ENCODE data around the gene FERMT3.

Gene FERMT3

DNA sequence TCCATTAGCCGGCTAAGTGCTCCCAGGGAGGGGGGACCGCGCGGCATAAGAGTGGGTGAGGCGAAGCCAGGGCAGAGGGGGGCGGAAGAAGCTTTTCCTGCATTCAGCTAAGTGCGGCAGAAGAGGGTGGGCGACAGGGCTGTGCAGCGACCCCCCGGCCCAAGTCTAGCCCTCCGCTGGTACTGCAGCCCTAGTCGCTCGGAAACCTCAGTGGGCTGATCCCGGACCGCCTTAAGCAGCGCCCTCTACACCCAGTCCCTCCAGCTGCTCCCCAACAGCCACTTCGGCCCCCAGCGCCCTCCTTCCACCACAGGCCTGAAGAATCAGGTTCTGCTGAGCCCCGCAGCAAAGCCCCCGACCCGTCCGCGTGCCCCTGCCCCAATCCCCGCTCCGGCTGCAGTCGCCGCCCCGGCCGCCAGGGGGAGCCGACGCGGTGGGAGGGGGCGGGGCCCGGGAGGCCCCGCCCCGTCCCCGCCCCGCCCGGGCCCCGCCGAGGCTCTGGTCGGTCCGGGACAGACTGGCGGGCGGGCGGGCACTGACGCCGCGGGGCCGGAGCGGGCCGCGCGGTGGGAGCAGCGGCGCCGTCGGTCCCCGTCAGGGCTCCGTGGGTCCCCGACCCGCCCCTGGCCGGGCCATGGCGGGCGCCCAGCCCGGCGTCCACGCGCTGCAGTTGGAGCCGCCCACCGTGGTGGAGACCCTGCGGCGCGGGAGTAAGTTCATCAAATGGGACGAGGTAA lies 44.7 kb downstream of the FERMT3 start, which contains the start of gene PLCB3:
TSS of gene PLCB3 (plus strand) at position 515 of the 737 bp plus-strand sequence. CDS start at position 635, 120 bp downstream.
- DNase-seq = peak; percentile 25 to 46

DNA sequence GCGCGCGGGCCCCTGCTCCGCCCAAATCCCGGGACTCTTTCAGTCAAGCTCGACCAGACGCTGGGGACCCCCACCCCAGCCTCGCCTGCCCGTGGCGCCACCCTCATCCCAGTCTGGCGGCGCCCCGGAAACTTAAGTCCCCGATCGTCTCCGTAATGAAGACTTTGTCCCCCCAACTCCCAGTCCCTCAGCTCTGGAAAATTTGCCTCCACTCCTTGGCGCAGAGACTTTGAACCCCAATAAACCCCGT lies 45.2 kb downstream of the FERMT3 start:
- no peak for DNase-seq

DNA sequence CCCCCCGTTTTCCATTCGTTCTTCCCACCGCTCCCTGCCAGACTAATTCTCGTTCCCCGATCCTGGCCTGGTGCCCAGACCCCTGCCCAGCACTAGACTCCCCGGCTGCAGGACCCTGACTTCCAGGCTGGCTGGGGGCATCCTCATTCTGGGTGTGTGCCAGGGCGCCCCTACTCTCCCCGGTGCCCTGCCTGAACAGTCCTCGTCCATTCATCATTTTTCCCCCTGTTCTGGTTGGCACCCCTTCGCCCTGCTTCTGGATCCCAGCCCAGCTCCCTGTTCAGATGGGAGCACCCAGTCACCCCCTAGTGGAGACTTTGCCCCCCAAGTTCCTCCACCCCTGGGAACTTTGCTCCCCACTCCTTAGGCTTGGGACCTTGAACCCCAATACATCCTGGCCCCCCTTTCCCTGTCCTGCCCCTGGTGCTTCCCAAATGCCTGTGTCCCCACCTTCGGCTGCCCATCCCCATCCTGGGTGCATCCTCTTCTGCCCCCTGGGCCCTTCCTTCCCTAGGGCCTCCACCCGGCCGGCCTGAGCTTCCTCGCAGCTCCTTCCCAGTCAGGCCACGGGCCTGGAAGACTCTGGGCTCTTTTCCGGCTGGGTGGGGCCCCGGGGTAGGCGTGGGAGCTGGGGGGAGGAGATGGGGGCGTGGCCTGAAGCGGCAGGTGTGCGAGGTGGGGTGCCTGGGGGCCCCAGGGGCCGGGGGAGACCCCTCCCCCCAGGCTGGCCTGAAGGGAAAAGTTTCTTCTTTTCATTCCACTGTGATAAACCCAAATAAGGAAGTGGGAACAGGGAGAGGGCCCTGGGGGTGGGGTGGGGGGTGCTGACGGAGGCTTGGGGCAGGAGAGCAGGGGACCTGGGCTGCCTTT lies 45.7 kb downstream of the FERMT3 start:
- DNase-seq = no peak

DNA sequence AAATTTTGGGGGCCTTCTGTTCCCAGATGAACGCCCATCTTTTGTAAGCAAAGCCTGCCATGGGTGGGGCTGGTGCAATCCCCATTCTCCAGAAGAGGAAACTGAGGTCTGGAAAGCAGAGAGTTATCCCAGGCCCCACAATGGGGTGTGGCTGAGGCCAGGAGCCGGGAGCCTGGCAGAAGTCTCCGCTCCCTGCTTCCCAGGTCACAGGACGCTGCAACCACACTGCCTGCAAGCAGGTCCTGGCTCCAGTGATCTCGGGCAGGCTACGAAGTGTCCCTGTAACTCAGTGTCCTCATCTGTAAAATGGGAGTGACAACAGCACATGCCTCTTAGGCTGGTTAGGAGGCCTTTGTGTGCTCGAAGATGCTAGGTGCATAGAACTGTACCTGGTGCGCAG lies 46.5 kb downstream of the FERMT3 start:
- DNase-seq = no peak

DNA sequence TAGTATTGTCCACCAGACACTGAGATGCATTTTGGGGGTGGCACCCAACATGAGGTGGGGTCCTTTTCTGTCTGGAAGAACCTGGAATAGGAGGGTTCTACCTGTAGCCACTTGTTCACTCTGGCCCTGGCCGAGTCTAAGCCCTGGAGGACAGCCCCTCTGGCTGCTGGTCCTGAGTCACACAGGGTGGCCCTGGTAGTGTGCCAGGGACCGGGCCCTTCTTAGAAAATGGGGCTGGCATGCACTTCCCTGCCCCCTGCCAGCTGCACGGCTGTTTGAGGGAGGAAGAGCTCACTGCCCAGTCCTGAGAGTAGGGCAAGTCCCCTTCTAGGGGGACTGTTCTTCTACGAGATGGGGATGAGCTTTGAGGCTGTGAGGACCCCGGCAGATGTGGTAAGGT lies 47.0 kb downstream of the FERMT3 start:
- DNase-seq = no peak

DNA sequence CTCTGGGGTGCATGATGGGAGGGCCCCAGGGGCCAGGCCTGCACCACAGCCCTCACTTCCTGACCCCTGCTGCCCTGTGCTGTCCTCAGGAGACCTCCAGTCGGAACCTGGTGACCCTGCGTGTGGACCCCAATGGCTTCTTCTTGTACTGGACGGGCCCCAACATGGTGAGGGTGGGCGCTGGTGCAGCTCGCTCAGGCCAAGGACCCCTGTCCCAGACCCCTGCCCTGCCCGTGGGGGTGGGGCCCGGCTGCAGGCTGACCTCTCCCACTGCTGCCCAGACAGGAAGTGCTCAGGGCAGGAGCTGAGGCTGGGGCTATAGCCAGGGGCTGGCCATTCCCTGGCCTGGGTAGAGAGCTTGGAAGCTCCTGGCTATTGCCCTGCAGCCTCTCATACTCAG lies 47.8 kb downstream of the FERMT3 start:
- DNase-seq = no peak

DNA sequence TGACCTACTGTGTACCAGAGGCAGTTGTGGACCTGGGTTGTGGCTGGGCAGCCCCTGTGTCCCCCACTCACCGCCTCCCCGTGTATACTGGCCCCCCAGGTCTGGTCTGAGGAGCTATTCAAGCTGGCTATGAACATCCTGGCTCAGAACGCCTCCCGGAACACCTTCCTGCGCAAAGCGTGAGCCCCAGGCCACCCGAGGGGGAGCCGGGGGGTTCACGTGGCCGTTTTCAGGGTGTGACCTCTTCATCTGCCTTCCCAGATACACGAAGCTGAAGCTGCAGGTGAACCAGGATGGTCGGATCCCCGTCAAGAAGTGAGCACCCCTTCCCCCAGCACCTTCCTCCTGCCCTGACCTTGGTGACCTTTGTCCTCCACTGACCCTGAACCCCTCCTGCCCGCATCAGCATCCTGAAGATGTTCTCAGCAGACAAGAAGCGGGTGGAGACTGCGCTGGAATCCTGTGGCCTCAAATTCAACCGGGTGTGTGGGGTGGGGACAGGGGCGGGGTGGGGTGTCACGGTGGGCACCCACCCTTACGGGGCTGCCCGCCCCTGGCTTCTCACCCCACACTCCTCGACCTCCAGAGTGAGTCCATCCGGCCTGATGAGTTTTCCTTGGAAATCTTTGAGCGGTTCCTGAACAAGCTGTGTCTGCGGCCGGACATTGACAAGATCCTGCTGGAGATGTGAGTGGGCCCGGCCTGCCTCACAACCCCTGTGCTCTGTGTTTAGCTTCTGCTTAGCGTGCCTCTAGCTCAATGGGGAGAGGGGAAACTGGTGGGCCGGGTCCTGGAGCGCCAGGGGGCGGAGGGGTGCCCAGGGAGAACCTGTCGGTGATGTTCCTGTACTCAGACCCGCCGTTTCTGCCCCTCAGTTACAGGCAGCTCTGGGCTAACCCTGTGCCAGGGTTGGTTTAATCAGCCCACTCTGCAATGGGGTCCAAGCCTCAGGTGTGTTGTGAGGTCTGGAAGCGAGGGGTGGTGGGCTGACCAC lies 48.9 kb downstream of the FERMT3 start:
- no peak for DNase-seq

DNA sequence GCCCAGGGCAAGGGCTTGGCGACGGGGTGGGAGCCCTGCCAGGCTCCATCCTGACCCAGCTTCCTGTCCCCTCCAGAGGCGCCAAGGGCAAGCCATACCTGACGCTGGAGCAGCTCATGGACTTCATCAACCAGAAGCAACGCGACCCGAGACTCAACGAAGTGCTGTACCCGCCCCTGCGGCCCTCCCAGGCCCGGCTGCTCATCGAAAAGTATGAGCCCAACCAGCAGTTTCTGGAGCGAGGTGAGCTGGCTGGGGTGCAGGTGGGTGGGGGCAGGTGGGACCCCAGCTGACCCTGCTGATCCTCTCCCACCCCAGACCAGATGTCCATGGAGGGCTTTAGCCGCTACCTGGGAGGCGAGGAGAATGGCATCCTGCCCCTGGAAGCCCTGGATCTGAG lies 49.8 kb downstream of the FERMT3 start:
- no peak for DNase-seq

DNA sequence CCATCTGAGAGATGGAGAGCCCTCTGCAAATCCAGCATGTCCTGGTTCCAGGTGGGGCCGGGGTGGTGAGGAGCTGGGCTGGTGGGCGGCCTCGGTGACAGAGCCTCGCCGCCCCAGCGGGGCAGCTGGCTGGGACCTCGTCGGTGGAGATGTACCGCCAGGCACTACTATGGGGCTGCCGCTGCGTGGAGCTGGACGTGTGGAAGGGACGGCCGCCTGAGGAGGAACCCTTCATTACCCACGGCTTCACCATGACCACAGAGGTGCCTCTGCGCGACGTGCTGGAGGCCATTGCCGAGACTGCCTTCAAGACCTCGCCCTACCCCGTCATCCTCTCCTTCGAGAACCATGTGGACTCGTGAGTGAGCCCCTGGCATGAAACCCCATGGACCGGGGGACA lies 51.8 kb downstream of the FERMT3 start:
- no peak for DNase-seq

DNA sequence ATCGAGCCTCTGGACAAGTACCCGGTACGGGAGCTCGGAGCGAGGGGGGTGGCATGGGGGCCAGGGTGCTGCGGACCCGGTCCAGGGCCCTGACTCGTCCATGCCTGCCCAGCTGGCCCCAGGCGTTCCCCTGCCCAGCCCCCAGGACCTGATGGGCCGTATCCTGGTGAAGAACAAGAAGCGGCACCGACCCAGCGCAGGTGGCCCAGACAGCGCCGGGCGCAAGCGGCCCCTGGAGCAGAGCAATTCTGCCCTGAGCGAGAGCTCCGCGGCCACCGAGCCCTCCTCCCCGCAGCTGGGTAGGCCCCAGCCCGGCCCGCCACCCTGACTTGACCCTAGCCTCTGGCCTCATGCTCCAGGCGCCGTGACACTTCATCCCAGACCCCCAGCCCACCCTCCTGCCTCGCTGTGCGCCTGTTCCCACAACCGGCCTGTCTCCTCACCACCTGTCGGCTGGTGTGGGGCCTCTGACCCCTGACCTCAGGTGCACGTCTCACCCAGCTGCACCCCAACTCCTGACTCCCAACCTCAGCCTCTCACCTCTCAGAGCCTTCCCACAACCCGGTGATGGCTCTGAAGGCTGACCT lies 52.5 kb downstream of the FERMT3 start:
- DNase-seq = no peak

DNA sequence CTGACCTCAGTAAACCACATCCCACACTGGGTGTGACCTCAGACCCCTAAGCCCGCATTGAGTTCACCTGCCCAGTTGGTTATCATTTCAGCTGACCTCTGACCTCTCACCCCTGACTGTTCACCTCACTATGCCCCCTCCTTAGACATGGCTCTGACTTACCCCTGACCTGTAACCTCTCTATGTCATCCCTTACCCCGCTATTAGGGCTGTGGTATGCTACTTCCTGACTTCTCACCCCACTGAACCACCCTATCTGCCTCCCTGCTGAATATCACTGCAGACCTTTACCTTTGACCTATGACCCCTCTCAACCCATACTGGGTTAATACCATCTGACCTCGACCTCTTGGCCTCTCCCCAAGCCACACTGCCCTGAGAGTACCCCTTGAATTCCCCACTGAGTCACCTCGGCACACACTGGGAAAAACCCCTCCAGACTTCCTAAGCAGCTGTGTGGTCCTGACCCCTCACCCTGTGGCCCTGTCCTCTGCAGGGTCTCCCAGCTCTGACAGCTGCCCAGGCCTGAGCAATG lies 53.1 kb downstream of the FERMT3 start:
- DNase-seq = no peak

DNA sequence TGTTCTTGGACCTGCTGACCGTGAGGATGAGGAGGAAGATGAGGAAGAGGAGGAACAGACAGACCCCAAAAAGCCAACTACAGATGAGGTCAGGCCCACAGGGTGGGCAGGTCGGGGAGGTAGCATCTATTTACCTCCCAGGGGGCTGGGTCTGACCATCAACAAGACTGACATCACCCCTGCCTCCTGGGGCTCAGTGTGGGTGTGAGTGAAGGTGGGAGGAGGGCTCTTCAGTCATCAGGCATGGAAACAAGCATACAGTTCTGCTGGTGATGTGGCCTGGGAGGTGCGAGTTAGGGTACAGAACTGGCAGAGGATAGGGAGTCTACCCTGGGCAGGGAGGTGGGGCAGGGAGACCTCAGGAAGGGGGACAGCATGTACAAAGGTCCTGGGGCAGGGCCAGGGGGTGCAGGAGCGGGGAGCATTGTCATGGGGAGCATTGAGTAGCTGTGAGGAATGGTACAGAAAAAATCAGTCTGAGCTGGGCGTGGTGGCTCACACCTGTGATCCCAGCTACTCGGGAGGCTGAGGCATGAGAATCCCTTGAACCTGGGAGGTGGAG lies 53.7 kb downstream of the FERMT3 start:
- DNase-seq = no peak

DNA sequence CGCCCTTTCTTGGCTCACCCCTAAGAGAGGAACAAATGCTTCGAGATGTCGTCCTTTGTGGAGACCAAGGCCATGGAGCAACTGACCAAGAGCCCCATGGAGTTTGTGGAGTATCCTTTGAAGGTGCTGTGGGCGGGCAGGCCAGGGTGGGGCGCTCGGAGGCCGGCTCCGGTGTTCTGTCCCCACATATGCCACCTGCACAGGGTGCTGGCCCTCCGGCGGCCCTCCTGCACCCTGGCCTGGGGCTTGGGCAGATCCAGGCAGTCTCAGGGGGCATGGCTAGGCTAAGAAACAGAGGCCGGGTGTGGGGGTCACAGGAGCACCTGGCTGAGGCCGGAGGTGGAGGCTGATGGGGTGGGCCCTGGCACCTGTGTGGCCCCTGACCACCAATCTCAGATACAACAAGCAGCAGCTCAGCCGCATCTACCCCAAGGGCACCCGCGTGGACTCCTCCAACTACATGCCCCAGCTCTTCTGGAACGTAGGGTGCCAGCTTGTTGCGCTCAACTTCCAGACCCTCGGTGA lies 55.1 kb downstream of the FERMT3 start:
- DNase-seq = no peak

DNA sequence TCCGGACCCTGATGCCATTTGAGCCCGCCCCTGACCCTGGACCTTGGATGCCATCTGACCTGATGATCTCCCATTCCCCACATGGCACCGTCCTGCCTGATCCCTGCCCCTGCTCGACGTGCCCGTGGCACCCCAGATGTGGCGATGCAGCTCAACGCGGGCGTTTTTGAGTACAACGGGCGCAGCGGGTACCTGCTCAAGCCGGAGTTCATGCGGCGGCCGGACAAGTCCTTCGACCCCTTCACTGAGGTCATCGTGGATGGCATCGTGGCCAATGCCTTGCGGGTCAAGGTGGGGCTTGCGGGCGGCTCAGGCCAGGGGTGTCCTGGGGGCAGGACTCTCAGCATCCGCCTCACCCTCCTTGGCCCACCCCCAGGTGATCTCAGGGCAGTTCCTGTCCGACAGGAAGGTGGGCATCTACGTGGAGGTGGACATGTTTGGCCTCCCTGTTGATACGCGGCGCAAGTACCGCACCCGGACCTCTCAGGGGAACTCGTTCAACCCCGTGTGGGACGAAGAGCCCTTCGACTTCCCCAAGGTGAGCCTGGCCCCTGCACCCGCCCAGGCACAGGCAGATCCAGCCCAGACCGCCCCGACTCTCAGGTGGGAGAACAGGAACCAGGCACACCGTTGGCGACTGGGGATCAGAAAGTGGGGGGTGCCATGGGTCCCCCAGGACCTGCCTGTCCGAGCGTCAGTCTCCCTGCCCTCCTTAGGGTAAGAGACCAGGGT lies 55.9 kb downstream of the FERMT3 start:
- DNase-seq = no peak

DNA sequence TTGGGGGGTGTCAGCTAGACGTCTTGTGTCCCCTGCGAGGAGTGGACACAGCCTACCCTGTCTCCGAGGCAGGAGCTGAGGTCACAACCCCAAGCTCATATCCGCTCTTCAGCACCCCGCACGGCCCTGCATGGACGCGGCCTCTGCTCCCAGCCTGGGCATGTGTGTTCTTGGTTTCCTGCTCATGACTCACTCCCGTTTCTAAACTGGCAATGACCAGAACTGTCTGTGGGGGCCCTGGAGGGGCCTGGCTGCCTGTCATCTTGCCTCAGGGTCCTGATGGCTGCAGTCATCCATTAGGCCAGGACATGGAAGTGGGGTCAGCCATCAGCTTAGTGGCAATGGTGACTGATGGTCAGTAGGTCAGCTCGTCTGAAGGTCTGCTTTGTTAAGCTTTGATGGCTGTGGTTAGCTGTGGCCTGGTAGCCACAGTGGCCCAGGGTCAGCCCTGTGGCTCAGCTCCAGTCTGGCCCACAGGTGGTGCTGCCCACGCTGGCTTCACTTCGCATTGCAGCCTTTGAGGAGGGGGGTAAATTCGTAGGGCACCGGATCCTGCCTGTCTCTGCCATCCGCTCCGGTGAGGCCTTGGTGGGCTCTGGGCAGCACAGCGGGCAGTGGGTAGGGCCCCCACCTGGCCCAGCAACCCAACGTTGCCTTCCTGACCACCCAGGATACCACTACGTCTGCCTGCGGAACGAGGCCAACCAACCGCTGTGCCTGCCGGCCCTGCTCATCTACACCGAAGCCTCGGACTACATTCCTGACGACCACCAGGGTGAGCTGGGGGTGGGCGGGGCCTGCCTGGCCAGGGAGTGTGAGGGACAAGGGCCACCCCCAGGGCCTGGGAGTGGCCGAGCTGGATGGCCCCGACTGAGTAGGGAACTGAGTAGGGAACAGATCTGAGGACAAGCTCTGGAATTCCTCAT lies 56.8 kb downstream of the FERMT3 start:
- no peak for DNase-seq

DNA sequence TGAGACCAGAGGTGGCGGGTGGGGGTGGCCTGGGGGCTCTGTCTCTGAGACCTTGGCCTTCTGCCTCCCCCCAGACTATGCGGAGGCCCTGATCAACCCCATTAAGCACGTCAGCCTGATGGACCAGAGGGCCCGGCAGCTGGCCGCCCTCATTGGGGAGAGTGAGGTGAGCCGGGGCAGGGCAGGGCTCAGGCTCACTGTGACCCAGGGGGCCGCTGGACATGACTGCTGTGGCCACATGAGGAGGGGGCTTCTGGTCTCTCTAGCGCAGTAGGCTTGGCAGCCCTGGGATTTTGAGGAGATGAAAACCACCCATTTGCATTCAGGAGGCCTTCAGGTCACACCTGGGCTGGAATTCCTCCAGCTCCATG lies 57.4 kb downstream of the FERMT3 start:
- DNase-seq = no peak

DNA sequence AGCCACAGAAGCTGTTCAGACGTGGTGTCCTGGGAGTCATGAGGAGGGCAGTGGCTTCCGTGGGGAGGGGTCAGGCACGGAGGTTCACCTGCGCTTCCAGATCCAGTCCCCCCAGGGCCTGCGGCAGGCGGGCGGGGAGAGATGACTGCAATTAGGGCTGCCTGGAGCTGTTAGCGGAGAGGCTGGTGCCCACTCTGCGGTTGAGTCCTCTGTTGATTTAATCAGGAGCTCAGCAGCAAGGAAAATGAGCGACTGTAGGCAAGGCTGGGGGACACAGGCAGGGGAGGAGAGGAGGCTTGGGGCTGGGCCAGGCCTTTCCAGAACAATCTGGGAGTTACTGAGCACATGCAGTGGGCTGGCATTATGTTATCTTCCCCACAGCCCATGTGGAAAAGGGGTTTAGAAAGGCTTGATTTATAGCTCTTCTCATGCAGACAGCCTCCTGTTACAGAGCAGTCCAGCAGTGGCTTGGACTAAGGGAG lies 57.9 kb downstream of the FERMT3 start:
- no peak for DNase-seq

DNA sequence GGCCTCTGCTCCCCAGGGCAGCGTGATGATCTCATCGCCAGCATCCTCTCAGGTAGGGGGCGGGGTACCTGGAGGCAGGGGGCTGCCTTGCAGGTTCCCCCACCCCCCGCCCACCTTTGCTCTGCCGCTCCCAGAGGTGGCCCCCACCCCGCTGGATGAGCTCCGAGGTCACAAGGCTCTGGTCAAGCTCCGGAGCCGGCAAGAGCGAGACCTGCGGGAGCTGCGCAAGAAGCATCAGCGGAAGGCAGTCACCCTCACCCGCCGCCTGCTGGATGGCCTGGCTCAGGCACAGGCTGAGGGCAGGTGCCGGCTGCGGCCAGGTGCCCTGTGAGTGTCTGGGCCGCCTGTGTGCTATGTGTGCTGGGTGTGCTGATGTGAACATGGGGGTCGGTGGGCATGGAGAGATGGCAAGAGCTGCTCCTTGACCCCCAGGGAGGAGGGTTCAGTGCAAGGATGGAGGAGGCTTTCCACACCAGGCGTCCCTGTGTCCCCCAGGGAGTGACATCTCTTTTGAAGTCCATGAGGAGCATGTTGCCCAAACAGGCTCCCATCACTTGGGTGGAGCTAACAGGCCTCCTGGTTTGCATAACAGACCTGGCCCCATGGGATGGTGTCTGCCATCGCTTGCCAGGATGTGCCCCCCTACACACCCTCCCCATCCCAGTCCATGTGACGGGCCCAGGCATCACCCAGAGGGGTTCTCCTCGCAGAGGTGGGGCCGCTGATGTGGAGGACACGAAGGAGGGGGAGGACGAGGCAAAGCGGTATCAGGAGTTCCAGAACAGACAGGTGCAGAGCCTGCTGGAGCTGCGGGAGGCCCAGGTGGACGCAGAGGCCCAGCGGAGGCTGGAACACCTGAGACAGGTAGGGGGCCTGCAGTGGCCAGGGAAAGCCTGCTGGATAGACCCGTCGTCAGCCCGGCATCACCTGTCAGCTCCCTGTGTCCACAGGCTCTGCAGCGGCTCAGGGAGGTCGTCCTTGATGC lies 58.9 kb downstream of the FERMT3 start:
- DNase-seq = no peak

DNA sequence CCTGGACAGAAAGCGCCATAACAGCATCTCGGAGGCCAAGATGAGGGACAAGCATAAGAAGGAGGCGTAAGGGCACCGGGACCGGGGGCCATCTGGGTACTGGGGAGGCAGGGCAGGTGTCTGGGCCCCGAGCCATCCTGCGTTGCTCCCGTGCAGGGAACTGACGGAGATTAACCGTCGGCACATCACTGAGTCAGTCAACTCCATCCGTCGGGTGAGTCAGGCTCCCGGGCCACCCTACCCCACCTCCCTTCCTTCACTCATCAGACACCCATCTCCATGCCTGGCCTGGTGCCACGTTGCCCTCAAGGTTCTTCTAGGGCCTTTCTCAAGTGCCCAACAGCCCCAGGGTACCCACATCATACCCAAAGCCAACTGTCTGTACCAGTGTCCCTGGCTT lies 59.8 kb downstream of the FERMT3 start:
- no peak for DNase-seq

Data from AML-193 (cell line).